HG02852 (cell line): ENCODE measurements around the gene TEF.

ENCODE experiments used
- ATAC-seq: cut with Tn5 transposase; IDR thresholded peaks from one replicate; pipeline ENCODE4 v1.9.1; 2021; ENCODE audit warnings: mild to moderate bottlenecking, moderate library complexity; ENCODE audit not compliant: unreplicated experiment

Gene TEF, protein sequence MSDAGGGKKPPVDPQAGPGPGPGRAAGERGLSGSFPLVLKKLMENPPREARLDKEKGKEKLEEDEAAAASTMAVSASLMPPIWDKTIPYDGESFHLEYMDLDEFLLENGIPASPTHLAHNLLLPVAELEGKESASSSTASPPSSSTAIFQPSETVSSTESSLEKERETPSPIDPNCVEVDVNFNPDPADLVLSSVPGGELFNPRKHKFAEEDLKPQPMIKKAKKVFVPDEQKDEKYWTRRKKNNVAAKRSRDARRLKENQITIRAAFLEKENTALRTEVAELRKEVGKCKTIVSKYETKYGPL

DNA sequence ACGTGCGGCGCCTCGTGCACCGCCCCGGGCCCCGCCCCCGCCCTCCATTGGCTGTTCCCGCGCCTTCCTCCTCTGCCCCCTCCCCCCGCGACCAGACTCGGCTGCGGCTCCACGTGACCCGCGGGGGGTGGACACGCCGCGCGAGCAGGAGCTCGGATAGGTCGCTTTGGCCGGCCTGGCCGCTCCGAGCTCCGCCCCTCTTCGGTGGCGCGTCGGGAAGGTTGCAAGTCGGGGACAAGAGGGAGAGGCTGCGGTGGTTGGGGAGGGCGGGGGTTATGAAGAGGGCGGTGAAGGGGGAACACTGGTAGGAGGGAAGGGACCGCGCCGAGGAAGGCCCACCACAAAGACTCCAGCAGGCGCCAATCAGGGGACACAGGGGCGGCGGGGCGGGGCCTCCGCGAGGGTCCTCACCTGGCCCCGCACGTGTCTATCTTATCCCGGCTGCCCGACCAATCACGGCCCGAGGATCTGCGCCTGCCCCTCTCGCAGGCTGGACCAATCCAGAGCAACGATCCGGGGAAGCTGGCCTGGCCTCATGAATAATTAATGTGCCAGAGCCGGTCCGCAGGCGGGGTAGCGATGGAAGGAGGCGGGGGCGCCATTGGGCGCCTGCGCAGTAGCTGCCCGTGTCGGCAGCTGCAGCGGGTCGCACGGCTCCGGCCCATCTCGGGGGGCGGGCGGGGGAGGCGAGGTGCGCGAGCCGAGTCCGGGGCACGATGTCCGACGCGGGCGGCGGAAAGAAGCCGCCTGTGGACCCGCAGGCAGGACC lies at the start of gene TEF:
TSS of gene TEF (plus strand) at position 614 of the 769 bp plus-strand sequence. CDS start at position 717, 103 bp downstream.
- ATAC-seq, result peak; percentile 88

GRCh38 chr22:41332217-41332939 lies 49.4 kb upstream of the TEF start:
- no peak for ATAC-seq

DNA sequence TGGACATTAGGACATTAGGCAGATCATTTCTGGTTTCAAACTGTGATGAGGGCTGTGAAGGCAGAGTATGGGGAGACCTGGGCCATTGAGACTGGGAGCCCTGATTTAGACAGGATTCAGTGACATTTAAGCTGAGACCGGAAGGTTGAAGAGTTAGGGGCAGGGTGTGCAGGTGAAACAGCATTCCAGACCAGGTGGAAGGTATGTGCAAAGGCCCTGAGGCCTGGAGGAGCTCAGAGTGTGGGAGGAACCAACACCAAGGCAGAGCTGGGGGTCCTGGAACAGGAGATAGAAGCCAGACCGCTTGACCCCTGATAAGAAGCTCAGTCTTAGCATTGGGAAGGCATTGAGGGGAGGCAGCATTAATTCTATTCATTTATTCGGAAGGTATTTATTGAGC lies 47.9 kb upstream of the TEF start:
- ATAC-seq, result no peak

- no peak for ATAC-seq
Measured at GRCh38 chr22:41334215-41334614, 47.5 kb upstream of the TEF start.

DNA sequence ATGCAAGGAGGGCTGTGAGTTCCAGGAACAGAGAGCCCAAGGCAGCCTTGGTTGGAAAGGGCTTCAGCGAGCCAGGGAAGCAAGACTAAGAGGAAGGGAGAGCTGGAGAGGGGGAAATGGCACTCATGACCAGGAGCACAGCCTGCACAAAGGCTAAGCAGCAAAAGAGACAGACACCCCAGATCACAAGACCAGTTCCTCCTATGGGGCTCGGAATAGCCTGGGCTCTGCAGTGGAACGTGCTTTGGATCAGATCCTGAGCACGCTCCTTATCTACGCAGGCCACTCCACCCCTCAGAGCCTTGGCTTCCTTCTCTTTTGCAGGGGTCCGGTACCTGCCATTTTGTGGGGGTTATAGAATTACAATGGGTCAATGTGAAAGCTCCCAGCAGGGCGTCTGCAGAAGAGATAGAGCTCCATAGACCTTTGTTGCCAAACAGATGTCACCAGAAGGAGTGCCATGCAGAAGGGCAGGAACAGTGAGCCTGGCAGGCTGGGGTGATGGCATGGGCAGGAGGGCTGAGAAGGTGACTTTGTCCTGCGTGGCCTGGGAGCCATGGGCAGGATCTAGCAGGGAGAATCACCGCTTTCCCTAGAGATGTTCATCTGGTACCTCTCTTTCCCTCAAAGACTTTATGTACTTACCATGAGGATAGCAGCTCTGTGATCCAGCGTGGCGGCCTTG lies 46.6 kb upstream of the TEF start:
- no peak for ATAC-seq

- no peak for ATAC-seq
Measured at GRCh38 chr22:41338614-41339212, 43.0 kb upstream of the TEF start.

- no peak for ATAC-seq
Measured at GRCh38 chr22:41339823-41340222, 41.9 kb upstream of the TEF start.

- no peak for ATAC-seq
Measured at GRCh38 chr22:41340357-41340756, 41.4 kb upstream of the TEF start.

DNA sequence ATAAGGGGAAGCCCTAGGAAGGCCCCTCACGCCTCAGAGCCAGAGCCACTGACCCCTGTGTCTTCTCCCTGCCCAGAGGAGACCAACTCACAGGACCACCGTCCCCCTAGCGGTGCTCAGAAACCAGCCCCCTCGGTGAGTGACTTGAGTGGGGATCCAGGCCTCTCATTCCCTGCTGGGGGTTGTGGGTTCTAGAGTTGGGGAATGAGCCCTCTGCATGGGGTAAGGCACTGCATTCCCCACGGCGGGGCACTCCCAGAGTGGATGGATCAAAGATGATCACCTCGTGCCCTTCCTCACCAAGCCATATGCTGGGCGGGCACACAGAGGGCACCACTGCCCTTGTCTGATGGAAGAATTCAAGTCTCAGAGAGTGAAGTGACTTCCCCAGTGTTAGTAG lies 40.7 kb upstream of the TEF start:
- ATAC-seq, result no peak

DNA sequence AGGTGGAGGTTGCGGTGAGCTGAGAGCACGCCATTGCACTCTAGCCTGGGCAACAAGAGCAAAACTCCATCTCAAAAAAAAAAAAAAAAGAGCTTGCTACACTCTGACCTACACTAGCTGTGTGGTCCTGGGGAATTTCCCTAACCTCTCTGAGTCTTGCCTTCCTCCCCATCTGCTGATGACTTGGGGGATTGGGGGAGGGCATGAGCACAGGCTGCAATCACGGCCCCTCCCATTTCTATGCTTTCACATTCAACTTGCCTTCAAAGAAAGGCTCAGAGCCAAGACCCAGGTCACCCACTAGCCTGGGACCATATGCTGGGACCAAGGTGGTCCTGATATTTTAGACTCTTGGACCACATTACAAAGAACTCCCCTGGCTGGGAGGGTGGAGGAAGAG lies 39.8 kb upstream of the TEF start:
- no peak for ATAC-seq

GRCh38 chr22:41343300-41343699 lies 38.4 kb upstream of the TEF start:
- no peak for ATAC-seq

DNA sequence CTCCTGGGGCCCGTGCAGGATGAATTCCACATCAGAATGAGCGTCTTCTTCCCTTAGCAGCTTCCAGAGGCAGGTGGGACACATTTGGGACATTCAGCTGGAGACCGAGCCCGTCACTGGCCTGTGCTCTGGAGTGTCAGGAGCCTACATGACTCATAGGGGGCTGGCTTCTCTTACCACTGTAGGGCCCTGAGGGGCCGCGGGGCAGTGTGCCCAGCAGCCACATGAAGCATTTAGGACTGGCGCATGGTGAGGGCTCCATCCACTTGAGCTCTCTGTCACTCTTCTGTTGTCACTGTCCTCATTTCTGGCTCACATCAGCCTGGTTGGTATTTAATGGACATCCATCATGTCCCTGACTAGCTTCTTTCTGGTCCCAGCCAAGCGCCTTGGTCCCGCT lies 38.0 kb upstream of the TEF start:
- ATAC-seq, result no peak

DNA sequence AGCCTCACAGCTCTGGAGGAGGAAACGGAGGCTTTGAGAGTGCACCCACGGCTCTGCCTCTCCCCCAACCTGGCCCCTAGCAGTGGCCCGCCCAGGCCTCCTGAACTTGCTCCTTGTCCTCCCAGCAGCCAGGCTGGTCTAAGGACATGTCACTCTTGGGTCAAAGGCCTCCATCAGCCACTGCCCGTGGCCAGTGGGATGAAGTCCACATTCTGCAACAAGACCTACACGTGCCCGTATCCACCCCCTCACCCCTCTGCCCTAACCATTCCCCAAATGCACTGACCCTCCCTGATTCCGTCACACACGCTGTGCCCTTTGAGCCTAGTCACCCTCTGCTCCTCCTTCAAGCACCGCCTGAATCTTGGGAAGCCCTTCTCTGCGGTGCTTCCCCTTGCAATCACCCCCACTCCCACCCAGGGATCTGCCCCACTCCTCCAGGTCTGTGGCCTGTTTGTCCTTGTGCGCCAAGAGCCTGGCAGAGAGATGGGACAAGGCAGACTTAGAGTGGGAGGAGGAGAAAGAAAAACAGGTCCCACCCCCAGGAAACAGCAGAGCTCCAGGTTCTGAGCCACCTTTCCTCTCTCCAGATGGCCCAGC lies 37.5 kb upstream of the TEF start:
- no peak for ATAC-seq

DNA sequence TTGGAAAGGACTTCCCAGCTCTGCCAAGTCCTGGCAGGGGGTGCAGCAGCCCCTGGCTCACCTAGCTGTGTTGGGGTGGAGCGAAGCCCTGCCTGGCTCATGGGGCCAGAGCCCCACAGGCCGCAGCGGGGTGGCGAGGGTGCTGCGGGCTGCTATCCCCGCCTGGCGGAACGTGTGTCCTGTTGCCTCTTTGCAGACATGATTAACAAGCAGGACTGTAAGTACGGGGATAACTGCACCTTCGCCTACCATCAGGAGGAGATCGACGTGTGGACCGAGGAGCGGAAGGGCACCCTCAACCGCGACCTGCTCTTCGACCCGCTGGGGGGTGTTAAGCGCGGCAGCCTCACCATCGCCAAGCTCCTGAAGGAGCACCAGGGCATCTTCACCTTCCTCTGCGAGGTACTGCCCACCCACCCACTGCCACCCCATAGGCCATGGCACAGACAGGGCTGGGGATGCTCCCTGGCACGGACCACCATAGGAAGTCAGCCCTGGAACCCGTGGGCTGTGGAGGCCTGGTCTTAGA lies 35.9 kb upstream of the TEF start:
- no peak for ATAC-seq

DNA sequence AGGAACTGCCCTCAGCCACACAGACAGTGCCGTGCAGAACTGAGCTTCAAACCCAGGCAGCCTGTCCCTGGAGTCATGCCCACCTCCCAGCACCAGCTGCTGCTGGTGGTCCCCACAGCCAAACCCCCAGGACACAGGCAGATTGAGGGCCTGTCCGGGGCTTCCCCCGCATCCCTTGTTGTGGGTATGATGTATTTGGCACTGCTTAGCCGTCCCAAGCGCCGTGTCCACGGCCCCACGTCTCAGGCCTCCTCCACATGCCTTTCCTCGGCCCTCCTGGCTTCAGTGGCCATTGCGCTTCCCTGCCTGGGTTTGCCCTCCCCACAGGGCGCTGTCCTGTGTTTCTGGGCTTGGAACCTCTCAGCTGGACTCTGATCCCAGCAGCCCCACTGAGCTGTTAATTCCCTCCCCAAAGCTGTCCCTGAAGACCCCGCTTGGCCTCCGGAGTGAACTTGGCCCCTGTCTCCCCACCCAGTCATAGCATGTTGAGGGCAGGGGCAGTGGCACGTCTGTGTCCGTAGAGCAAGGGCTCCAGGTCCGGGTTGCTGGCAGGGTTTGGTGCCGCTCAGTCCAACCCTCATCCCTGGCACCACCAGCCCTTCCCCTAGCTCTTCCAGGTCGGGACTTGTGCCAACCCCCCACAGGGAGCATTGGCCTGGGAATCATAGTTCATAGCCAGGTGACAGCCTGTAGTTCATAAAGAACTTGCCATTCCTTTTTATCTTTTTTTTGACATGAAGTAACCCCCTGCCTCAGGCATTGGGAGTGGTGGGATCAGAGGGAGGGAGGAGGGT lies 34.5 kb upstream of the TEF start:
- ATAC-seq, result no peak

- no peak for ATAC-seq
Measured at GRCh38 chr22:41348964-41349484, 32.7 kb upstream of the TEF start.

- ATAC-seq, result no peak
Measured at GRCh38 chr22:41350087-41350486, 31.7 kb upstream of the TEF start.

- no peak for ATAC-seq
Measured at GRCh38 chr22:41351011-41351410, 30.7 kb upstream of the TEF start.

- ATAC-seq, result no peak
Measured at GRCh38 chr22:41352058-41352457, 29.7 kb upstream of the TEF start.
